Activated naive CD8-positive, alpha-beta T cell treated with anti-CD3 and anti-CD28 coated beads, Interleukin-2, amount 50 U/mL, for 16 hours (primary cell): Measurements from ENCODE around the gene TRPM2.

ENCODE experiments used
- DNase-seq: peaks from one replicate; pipeline ENCODE4 v3.0.0-alpha.2; 2020; ENCODE audit warnings: low read depth, low spot score

The TRPM2 gene

DNA sequence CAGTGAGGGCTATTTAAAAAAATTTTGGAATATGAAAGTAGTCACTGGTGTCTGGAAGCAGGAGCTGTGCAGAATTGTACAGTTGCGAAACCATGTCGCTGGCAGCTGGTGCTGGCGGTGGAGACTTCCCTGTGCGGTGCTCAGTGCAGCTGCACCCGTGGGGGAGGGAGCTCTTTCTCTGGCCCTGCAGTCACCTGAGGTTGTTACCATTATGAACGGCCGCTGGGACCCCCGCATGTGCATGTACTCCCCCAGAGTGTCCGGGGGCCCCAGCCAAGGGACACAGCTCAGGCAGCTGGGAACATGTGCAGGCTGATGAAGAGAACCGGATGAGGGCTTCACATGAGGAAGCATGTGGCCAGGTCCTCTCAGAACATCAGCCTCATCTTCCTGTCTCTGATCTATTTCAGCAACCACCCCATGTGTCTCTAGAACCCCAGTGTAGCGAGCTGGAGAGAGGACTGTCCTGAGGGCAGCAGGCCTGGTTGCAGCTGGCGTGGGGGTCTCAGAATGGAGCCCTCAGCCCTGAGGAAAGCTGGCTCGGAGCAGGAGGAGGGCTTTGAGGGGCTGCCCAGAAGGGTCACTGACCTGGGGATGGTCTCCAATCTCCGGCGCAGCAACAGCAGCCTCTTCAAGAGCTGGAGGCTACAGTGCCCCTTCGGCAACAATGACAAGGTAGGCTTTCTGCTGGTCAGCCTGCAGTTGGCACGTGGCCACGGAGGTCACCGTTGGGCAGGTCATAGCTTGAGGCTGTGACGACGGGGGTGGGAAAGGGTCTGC is at the start of gene TRPM2:
Gene TRPM2 (plus strand): TSS at position 431 of the 780 bp plus-strand sequence. CDS start 80 bp downstream, at position 511.
- DNase-seq, result no peak

DNA sequence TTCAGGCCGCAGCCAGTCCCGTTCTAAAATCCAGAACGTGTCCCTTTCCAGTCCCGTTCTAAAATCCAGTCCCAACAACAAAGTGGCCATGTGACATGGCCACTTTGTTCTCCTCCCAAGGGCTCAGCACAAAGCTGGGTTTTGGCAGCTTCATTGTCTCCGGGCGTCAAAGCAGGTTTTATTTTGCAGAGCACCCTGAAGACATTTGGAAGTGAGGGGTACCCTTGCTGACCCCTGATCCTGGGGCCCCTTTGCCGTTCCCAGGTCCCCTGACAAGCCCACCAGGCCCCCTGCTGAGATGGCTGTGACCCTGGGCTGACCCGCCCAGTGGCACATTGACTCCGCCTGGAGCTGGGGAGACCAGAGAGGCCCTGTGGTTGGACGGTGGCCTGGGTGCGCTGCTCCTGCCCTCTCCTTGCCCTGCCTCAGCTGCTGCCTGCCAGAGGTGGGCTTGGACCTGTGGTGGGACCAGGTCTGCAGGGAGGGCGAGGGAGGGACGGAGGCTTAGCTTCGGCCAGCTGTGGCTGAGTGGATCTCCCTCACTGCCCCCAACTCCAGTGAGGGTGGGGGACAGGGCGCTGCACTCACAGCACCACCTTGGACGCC is 49.3 kb upstream of the TRPM2 start:
- no peak for DNase-seq

DNA sequence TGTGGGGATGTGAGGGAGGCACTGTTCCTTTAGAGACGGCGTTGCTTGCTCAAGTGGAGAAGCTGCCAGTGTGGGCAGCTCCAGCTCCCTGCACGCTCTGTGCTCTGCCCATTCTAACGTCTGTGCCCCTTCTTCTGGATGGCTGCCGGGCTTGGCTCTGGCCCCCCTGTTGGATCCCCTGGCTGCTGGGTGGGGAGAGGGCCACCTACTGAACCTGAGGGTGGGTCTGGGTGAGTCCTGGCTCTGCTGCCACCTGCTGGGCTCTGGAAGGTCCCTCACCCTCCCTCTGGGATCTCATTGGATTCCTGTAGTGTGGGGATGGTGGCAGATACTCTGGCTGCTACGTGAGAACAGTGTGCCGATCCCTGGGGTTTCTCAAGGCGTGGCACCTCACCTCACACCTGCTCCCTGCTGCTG is 48.5 kb upstream of the TRPM2 start:
- no peak for DNase-seq

DNA sequence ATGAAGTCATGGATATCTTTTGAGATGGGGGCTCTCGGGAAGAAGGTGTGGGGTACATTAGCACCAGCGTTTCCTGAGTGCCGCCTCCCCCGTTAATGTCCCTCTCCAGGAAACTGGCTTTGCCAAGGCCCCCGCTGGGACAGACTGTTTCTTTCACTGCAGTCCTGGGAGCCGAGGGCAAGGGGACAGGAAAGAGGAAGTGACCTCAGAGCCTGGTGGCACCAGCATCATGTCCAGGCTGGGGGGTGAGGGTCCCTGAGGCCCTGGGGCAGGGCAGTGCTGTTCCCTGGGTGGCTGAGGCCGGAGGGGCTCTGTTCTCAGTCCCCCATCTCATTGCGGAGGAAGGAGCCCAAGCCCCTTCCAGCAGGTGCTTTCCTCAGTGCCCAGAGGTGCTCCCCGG is 47.7 kb upstream of the TRPM2 start:
- DNase-seq, result no peak

DNA sequence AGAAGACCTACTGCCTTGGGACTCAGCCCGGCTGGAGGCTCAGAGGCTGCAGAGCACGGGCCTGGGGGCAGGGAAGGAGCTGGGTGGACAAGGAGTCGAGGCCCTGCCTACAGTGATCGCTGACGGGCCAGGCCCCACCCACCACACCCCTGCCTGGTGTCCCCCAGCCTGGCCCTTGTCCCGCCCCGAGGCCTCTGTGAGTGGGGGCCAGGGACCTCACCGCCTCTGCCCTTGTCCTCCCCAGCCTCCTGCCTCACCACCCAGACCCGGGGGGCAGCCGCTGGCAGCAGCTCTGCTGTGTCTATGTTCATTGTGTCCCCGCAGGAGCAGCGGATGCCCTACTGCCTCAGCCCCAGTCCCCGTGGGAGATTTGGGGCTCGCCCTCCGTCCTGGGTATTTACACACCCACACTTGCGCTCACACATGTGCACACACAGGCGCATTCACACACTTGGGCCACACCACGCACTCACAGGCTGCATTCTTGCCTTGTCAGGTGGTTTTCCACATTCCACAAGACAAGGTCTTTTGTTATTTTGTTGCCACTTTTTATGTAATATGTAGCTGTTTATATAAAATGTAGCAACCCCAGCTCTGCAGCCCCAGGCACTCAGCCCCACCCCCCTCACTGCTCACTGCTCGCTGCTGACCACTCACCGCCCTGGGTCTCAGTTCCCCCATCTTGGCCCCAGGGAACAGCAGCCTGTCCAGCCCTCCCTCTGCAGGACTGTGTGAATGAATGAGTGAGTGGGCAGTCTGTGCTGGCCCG is 46.3 kb upstream of the TRPM2 start:
- DNase-seq, result no peak

DNA sequence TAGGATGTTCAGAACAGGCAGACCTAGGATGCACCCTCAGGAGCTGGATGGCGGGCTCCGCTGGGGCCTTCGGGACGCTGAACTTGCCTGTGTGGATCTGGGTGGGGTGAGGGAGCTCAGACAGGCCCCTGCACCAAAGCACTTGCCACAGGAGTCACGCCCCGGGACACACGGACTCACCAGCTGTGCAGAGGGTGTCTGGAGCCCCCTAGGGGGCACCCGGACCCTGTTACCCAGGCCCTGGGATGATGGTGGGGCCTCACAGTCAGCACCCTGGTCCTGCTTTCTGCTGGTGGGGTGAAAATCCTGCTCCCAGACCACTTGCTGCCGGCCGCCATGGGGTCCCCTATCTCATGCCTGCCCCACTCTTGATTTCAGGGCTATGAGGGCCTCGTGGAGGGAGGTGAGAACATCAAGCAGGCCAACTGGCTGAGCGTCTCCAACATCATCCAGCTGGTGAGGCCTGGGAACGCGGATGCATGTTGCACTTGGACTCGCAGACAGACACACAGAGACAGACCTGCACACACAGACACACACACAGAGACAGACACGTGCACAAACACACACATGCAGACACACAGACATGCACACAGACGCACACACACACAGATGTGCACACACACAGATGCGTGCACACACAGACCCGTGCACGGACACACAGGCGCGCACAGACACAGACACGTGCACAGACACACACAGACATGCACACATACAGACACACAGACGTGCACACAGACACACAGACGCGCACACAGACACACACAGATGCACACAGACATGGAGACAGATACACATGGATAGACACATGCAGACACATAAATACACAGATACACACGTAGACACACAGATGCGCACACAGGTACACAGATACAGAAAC is 42.6 kb upstream of the TRPM2 start:
- DNase-seq, result no peak

DNA sequence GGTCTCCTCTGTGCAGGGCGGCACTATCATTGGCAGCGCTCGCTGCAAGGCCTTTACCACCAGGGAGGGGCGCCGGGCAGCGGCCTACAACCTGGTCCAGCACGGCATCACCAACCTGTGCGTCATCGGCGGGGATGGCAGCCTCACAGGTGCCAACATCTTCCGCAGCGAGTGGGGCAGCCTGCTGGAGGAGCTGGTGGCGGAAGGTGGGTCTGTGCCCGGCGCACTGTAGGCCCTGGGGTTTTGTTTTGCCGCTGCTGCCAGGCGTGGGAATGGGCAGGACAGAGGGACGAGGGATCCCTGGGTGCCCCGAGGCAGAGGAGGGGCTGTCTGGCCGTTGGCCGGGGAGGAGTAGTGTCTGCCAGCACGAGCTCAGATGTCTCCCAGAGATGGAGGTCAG is 41.3 kb upstream of the TRPM2 start:
- no peak for DNase-seq

DNA sequence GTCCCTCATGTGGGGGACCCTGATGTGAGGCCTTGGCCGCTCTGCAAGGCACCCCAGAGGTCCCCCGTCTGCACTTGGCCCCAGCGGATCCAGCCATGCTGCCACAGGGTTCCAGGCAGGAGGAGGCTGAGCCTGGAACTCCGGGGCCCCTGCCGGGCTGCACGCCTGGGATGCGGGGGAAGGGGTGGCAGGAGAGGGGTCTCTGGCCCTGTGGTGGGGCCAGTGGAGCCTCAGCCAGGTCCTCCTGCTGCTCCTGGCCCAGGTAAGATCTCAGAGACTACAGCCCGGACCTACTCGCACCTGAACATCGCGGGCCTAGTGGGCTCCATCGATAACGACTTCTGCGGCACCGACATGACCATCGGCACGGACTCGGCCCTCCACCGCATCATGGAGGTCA is 40.7 kb upstream of the TRPM2 start:
- no peak for DNase-seq

DNA sequence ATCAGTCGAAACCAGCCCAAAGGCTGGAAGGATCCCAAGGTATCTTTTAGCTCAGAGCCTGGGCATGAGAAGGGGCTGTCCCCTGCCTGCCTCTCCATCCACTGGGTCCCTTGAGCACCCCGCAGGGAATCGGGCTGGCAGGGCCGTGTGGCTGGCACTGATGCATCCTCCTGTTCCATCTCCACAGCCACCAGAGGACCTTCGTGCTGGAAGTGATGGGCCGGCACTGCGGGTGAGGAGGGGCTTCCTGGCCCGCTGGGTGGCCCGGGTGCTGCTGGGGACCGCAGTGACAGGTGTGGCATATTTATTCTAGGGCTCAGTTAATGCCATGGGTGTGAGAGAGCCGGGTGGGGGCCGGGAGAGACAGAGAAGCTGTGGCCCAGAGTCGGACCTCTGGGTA is 40.0 kb upstream of the TRPM2 start:
- no peak for DNase-seq

DNA sequence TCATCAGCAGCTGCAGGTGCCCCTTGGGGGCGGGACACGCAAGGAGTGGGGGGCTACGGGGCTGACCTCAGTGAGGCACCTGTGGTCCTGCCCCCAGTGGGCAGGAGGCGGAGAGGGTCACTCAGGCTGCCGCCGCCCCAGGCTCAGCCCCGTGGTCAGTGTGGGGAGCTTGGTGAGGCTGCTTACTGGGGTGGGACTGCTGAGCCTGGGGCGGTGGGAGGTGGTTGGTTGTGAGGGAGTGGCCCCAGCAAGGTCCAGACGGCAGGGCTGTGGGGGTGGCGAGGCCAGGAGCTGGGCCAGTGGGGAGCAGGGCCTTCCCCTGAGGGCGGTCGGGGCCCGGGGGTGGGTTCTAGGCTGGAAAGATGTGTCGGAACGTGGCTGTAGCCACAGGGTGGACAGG is 39.3 kb upstream of the TRPM2 start:
- no peak for DNase-seq

DNA sequence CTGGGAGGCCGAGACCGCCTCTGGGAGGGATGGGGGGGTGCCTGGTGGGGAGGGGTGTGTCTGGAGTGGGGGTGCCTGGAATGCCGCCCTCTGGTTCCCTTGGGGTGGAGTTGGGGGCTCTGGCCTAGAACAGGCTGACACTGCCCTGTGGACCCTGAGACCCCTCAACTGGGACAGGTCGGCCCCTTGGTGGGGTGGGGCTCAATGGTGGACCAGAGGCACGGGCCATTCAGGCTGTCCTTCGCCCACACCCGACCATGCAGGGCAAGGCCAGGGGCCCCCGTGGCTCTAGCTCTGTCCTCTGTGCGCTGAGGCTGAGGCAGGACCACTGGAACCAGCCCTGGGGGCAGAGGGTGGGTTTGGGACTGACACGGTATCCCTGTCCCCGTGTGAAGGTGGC is 38.9 kb upstream of the TRPM2 start:
- DNase-seq, result no peak

DNA sequence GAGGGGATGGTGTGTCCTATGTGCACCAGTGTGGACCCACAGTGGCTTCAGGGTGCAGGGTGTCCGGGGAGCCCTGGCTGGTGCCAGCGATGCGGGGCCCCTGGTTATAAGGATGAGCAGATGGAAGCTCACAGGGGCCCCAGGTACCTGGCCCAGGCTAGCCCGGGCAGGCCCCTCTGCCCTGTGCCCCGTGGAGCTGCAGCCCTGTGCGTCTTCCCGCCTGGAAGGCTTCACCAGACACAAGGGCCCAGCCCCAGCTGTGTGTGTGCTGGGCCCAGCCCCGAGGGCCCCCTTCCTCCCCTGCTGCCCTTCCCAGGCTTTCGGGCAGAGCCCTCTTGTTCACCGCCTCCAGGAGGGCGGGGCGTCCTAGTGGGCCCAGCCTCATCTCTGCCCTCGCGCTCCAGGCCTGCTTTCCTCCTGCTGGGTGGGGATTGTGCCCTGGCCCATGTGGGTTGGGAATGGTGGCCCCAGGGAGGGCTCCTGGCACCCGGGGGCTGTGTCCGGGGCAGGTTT is 37.7 kb upstream of the TRPM2 start:
- DNase-seq, result no peak

DNA sequence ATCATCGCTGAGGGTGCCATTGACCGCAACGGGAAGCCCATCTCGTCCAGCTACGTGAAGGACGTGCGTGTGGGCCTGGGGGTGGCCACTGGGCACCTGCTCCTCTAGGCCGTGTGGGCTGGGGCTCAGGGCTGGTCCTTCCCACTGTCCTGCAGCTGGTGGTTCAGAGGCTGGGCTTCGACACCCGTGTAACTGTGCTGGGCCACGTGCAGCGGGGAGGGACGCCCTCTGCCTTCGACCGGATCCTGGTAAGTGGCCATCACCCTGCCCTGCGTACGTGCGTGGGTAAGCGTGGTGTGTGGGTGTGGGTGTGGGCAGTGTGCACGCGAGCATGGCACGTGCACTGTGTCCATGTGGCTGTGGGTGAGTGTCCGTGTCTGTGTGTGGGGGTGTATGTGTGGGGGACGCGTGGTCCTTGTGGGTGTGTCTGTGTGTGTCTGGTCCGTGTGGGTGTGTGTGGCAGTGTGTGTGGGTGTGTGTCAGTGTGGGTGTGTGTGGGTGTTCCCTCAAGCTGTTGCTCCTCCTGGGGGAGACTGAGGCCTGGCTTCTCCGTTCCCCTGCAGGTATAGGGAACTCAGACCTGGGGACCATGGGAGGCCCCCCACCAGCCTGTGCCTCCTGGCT is 37.0 kb upstream of the TRPM2 start:
- DNase-seq, result no peak

DNA sequence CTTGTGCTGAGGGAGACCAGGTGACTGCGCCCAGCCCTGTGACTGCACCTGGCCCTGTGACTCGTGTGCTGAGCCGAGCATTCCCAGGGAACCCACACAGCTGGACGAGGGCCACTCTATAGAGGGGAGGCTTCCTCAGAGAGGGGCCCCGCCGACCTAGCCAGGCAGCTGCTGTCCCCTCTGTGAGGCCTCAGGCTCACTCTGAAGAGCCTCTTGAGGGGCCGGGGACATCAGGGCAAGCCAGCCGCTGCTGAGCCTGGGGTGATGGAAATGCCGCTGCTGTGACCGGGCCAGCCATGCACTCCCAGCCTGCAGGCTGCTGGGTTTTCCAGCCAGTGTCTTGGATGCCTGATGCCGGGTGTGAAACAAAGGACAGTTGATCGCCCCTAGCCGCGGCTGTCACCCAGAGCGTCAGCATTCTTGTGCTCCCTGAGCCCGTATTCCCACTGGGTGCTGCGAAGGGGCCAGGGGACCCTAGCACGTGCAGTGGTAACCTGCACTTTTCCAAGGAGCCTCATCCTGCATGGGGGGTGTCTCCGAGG is 36.1 kb upstream of the TRPM2 start:
- DNase-seq, result no peak

DNA sequence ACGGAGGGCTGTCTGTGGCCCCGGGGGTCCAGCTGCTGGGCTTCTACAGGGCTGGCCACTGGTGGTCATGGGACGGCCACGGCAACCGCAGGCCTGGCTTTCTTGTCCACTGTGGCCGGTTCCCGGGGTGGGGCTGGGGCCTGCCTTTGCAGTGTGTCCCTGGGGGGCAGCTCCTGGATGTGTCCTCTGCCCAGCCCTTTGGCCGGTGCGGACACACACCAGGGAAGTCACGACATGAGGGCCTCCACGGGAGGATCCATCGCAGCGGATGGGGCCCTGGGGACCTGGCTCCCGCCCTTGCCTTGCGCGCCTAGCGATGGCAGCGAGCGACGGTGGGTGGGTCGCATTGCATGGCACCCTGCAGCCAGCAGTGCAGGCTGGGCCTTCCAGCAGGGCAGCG is 35.5 kb upstream of the TRPM2 start:
- no peak for DNase-seq

DNA sequence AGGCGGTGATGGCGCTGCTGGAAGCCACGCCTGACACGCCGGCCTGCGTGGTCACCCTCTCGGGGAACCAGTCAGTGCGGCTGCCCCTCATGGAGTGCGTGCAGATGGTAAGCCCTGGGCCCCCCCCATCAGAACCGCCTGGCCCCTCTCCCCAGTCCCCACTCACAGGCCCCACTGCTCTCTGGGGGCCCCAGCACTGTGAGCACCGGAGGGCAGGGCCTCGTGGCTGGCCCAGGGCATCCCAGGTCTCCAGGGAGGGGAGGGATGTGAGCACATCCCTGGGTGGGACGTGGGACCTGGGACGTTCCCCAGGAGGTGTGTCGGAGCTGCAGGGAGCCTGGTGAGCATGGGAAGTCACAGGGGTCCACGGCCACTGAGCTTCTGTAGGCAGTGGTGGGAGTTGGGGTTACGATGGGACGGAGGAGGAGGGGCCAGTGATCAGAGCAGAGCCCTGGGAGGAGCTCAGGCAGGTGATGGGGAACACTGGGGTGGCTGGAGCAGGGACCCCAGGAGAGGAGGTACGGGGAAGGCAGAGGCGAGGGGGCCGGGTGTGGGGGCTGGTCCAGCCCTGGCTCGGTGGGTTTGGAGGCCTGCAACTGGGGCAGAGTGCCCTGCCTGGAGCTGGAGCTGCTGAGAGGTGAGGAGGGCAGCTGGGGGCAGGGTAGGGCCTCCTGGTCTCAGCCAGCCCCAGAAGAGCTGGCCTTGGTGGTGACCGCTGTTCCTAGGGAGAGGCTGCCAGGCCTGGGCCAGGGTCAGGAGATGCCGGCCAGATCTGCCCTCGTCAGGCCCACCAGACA is 34.7 kb upstream of the TRPM2 start:
- DNase-seq, result no peak

DNA sequence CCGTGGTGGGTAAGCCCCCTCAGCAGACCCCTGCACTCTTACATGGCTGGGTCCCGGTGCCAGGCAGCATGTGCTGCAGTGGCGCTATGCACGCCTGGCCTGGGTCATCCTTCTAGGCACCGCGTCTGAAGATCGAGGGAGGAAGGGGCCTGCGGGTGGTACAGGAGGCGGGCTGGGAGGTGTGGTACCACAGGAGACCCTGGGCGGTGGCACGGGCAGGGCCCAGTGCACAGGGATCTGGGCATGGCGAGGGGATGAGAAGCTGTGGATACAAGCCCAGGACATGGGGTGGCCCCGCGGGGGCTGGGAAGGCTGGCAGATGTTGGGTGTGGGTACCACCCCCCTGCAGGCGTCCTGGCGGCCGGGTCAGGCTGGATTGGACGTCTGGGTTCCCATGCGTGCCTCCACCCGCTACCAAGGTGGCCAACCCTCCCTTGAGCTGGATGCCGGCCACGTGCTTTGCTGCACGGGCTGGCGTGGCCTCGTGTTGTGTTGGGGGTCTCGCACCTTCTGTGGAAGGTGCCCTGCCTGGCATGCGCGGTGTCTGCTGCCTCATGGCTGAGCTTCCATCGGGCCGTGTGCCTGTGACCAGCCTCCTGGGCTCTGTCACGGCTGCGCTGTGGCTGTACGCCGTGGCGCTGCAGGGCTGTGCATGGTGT is 33.9 kb upstream of the TRPM2 start:
- no peak for DNase-seq

DNA sequence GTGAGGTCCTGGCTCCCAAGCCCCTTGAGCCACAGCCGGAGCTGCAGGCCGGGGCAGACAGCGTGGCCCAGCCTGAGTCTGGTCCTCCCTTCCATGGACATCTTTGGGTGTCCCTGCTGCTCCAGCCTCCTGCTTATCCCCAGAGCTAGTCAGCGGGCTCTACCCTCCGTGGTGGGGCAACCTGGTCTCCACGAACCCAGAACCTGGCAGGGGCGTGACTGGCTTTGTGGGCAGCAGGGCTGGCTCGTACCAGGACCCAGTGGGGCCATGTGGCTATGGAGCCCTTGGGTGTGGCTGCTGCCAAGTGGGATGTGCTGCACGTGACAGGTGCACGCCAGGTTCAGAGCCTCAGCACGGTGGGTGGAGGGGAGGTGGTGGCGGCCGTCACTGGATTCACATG is 32.6 kb upstream of the TRPM2 start:
- DNase-seq, result no peak

DNA sequence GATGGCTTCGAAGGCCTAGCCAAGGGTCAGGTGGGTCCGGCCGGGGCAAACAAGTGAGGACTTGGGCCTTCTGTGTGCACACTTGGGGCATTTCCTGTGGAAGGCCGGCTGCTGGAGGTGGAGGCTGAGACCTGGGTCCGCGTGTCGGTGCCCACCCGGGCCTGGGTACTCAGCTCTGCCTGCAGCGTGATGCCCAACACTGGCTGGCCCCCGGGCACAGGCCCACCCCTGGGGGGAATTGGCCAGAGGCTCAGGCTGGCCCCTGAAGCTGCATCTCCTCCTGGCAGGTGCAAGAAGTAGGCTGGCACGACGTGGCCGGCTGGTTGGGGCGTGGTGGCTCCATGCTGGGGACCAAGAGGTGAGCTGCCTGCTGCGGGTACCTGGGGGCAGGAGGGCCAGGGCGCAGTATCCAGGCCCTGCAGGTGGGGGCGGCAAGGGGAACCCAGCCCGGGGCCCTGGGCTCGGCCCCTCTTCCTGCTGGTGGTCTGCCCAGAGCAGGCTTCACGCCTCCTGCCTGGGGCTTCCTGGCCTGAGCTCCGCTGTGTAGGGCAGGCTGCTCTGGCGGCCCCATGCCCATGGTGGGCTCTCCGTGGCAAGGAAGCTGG is 31.5 kb upstream of the TRPM2 start:
- no peak for DNase-seq
